Suprapubic skin (tissue), 4 donors: ENCODE data around the gene NEK4. TPM values are rescaled to one million over a fixed set of nuclear protein-coding genes. Genes with fewer than 3 reads are reported as not detected.
"Not testable (repeated sequence)": the region's sequence is repeated elsewhere in the genome, so short reads cannot be mapped to it uniquely, and the experiment has no call there.

ENCODE experiments used
- DNase-seq, 2 donors: peaks; one replicate each; pipeline ENCODE4 v3.0.0-alpha.2; 2019; ENCODE audit warnings: low spot score in 2 of 2
- H3K27ac ChIP-seq: fragments of 200-600 bp; sonication (generic); one replicate; pipeline ENCODE4 v1.5.1; 2019
- H3K27me3 ChIP-seq: fragments of 200-600 bp; sonication (generic); one replicate; pipeline ENCODE4 v1.5.1; 2019
- H3K36me3 ChIP-seq: fragments of 200-600 bp; sonication (generic); one replicate; pipeline ENCODE4 v1.5.1; 2019
- H3K4me1 ChIP-seq: fragments of 200-600 bp; sonication (generic); one replicate; pipeline ENCODE4 v1.5.1; 2019
- H3K4me3 ChIP-seq: fragments of 200-600 bp; sonication (generic); one replicate; pipeline ENCODE4 v1.5.1; 2019; ENCODE audit warnings: mild to moderate bottlenecking
- H3K9me3 ChIP-seq: fragments of 200-600 bp; sonication (generic); one replicate; pipeline ENCODE4 v1.5.1; 2019
- CTCF ChIP-seq, 2 donors: fragments of 200-600 bp in 1 of 2; fragments of 450-650 bp in 1 of 2; sonication (generic) in 1 of 2; IDR thresholded peaks; one replicate each; pipeline ENCODE4 v1.5.1; 2016 to 2019; ENCODE audit warnings: antibody characterized with exemption in 2 of 2, mild to moderate bottlenecking in 1 of 2, moderate library complexity in 1 of 2
- EP300 ChIP-seq: sonication (generic); formaldehyde crosslinking; IDR thresholded peaks from one replicate; pipeline ENCODE4 v1.6.1; 2017; ENCODE audit warnings: antibody characterized with exemption
- POLR2A ChIP-seq, 2 donors: fragments of 450-650 bp; IDR thresholded peaks; one replicate each; pipeline ENCODE4 v1.6.1; 2017; ENCODE audit warnings: antibody characterized with exemption in 2 of 2, mild to moderate bottlenecking in 2 of 2, moderate library complexity in 2 of 2
- POLR2AphosphoS5 ChIP-seq, 3 donors: sonication (generic); formaldehyde crosslinking; IDR thresholded peaks; one replicate each; pipeline ENCODE4 v1.6.1; 2017; ENCODE audit warnings: antibody characterized with exemption in 3 of 3
- whole genome bisulfite sequencing: methylation state at CpG from one replicate; pipeline ENCODE4 v1.1.5; 2018; 5-methylcytosine and 5-hydroxymethylcytosine counted together
- total RNA-seq, 4 donors: library from RNA; depleted of rRNA; stranded (reverse); fragments of >200 nt; gene quantifications; one replicate each; pipeline ENCODE4 v1.1.0, GENCODE V29; 2016

The NEK4 gene
- total RNA-seq, 4 donors from 2014 or later, result 12.3 to 20.6 (median 15.5) TPM

- DNase-seq, result no peak
- Histone ChIP-seq H3K27ac (peak overlapping the region; percentile 25), H3K36me3 (peaks cover 20% of the 10 kb centered on the region), H3K4me1 (peaks cover 71% of the 10 kb centered on the region), H3K27me3 (no peaks in the 10 kb centered on the region), H3K4me3 (no peak overlapping the region), H3K9me3 (no peaks in the 10 kb centered on the region)
- TF ChIP-seq EP300, result no peak
- TF ChIP-seq POLR2AphosphoS5 (IDR thresholded peaks at IDR 0.05), result no peak
- TF ChIP-seq POLR2A (IDR thresholded peaks at IDR 0.05), result no peak
- no peak for TF ChIP-seq CTCF (IDR thresholded peaks at IDR 0.05)
These were observed 88.7 kb downstream of the NEK4 start for GRCh38 chr3:52682016-52682415.

- Histone ChIP-seq H3K4me1 (peaks cover 67% of the 10 kb centered on the region), H3K4me3 (no peak overlapping the region)
These were observed 89.1 kb downstream of the NEK4 start for GRCh38 chr3:52681596-52681995.

GRCh38 chr3:52679811-52680210 lies 90.9 kb downstream of the NEK4 start:
- H3K27ac ChIP-seq, result peak overlapping the region; percentile 29
- 48% methylated on average over 1 of the region's 1 CpG for WGBS
- no peak for TF ChIP-seq POLR2AphosphoS5 (IDR thresholded peaks at IDR 0.05)
- no peak for TF ChIP-seq CTCF (IDR thresholded peaks at IDR 0.05)
- no peak for TF ChIP-seq EP300
- TF ChIP-seq POLR2A (IDR thresholded peaks at IDR 0.05), result no peak
- DNase-seq, result no peak
- H3K4me3 ChIP-seq, result no peak overlapping the region
- H3K4me1 ChIP-seq, result peaks cover 59% of the 10 kb centered on the region
- no peaks in the 10 kb centered on the region for H3K27me3 ChIP-seq
- H3K9me3 ChIP-seq, result no peaks in the 10 kb centered on the region
- peaks cover 36% of the 10 kb centered on the region for H3K36me3 ChIP-seq

More at GRCh38 chr3:52681596-52681995, 89.1 kb downstream of the NEK4 start:
- H3K27ac ChIP-seq, result peak overlapping the region; percentile 25
- no peaks in the 10 kb centered on the region for H3K27me3 ChIP-seq
- TF ChIP-seq POLR2AphosphoS5 (IDR thresholded peaks at IDR 0.05) (no peak), CTCF (IDR thresholded peaks at IDR 0.05) (no peak), POLR2A (IDR thresholded peaks at IDR 0.05) (no peak), EP300 (no peak)
- no peak for DNase-seq
- H3K9me3 ChIP-seq, result no peaks in the 10 kb centered on the region
- WGBS, result 77% methylated on average over 3 of the region's 3 CpGs
- H3K36me3 ChIP-seq, result peaks cover 24% of the 10 kb centered on the region

- Histone ChIP-seq H3K9me3 (no peaks in the 10 kb centered on the region), H3K4me1 (peaks cover 53% of the 10 kb centered on the region), H3K36me3 (peaks cover 40% of the 10 kb centered on the region), H3K27me3 (no peaks in the 10 kb centered on the region), H3K27ac (peak overlapping the region; percentile 29), H3K4me3 (no peak overlapping the region)
- no peak for DNase-seq
- 75% methylated on average over 3 of the region's 3 CpGs for whole genome bisulfite sequencing
- TF ChIP-seq POLR2AphosphoS5 (IDR thresholded peaks at IDR 0.05), result no peak
- no peak for TF ChIP-seq POLR2A (IDR thresholded peaks at IDR 0.05)
- no peak for TF ChIP-seq CTCF (IDR thresholded peaks at IDR 0.05)
- no peak for TF ChIP-seq EP300
These were observed 91.6 kb downstream of the NEK4 start for GRCh38 chr3:52679199-52679538.

GRCh38 chr3:52678265-52679198 lies 92.2 kb downstream of the NEK4 start:
- WGBS, result 89% methylated on average over 6 of the region's 6 CpGs
- no peak overlapping the region for H3K27ac ChIP-seq
- H3K4me3 ChIP-seq, result no peak overlapping the region
- H3K36me3 ChIP-seq, result peaks cover 46% of the 10 kb centered on the region
- peaks cover 47% of the 10 kb centered on the region for H3K4me1 ChIP-seq
- H3K9me3 ChIP-seq, result no peaks in the 10 kb centered on the region
- TF ChIP-seq POLR2AphosphoS5 (IDR thresholded peaks at IDR 0.05) (no peak), CTCF (IDR thresholded peaks at IDR 0.05) (no peak), POLR2A (IDR thresholded peaks at IDR 0.05) (no peak), EP300 (no peak)
- no peak for DNase-seq
- no peaks in the 10 kb centered on the region for H3K27me3 ChIP-seq

GRCh38 chr3:52676201-52676600 lies 94.5 kb downstream of the NEK4 start:
- not testable (repeated sequence) for H3K4me3 ChIP-seq, H3K27ac ChIP-seq, H3K27me3 ChIP-seq, DNase-seq, H3K9me3 ChIP-seq
- peaks cover 32% of the 10 kb centered on the region for H3K4me1 ChIP-seq
- 87% methylated on average over 3 of the region's 3 CpGs for WGBS
- peaks cover 57% of the 10 kb centered on the region for H3K36me3 ChIP-seq
